AML-193 (cell line): ENCODE results near the gene C4orf17.

Experiments
- DNase-seq, 2 experiments: peaks; one replicate each; lab custom pipeline; 2025; lab: John Stamatoyannopoulos, UW

The C4orf17 gene

DNA sequence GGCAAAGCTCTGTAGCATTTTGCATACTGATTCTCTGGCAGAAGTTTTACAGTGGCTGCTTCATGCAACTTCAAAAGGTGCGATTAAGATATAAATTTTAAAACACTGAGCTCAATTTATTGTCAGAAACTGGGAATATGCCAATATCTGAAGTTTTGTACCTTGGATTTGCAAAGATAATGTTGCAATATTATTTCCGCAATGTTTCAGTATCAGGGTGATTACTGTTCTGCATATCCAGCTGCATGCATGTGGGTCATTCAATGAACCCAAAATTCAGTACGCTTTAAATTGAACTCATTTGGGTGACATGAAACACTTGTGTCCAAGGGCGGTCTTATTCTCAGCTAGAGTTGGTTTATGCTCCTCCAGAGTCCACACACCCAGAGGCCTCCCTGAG, 26.9 kb downstream of the C4orf17 start:
- no peak for DNase-seq

DNA sequence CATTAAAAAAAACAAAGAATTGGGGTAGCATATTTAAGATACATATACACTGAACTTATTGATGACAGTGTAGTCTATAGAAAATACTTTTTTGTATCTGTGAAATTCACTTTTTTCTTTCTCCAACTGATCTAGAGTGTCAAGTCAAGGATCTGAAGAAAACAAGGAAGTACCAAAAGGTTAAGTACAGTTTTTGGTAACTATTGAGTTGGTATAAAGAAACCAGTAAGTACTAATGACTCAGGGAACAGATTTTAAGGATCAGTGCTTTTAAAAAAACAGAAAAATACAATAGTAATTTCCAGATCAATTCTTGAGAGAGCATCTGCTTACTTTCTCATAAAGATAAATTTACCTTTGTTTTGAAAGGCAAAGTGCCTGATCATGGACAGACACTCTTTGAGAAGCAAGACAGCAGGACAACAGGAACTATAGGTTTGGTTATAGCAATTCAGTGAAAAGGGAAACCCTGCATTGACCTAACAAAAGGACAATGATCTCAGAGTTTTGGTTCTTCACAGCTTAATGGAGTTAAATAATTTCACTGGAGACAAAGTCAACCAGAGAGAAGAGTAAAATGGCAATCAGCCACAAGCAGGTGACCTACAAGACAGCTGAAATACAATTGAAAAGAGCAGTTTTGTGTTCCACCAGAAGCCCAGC, 29.6 kb downstream of the C4orf17 start:
- no peak for DNase-seq

DNA sequence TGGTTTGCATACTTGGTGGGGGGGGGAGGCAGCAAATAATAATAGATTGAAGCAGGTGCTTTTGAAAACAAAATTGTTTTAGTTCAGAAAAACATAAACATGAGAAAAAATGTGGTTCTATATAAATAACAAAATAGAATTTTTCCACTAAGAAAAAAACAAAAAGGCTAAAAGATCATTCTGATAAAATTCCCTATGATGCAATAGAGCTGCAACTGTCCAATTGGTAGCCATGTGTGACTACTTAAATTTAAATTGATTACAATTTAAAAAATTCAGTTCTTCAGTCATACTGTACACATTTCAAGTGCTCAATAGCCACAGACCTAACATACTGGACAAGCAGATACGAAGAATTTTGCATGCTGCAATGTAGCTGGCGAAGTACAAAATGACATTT, 42.1 kb downstream of the C4orf17 start:
- no peak for DNase-seq

DNA sequence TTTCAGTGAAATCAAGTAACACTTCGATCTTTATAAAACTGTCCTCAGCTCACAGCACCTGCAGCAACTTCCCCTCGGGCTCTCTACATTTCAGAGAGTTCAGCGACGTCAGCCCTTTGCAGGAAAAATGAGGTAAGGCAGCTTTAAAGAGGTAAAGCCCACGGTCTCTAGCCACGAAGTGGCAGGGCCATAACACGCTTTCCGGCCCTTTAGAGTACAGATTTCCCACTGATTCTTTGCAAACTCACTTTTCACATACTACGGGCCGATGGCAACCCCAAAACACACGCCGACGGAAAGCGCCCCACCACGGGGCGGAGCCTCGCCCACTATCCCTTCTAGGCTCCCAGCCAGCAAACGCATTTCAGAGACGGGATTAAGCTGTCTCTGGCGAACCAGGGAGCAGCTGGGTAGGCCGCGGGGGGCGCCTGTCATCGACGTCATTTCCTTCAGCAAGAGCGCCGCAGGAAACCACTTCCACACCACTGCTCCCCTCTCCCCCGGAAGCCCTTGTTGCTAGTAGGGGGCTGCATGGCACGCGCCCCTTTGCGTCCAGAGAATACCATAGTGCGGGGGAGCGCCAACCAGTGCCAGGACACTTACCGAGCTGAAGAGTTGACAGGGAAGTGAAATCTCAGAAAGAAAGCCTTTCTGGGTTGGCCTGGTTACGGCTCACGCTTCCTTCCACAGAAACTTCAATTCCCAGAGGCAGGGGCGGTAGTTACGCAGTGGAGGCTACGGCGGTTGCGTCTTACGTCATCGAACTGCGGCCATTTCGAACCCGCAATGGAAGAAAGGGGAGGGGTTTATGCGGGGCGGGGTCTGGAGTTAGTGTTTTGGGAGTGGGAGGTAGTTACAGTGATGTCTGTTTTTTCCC, 52.7 kb downstream of the C4orf17 start, which contains the start of gene TRMT10A:
TRMT10A (minus strand) TSS at position 730 of the 877 bp plus-strand sequence. CDS start 4,701 bp downstream, outside the sequence.
- DNase-seq: peak; percentile 94

DNA sequence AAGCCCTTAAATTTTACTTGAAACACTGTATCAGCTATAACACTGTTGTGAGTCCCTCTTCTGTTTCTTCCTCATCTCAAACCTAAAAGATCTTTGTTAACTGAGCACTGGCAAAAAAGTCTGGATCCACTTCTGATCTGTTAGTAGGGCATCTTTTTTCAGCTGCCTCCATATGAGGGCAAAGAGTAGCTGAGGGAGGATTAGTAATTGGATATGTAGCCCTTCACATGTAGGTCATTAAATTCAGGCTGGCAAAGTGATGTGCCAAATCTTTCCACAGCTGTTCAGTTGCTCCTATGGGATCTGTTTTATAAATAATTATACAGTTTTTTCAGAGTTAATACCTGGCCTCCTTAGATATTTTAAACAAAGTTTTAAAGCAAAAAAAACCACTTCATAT, 54.1 kb downstream of the C4orf17 start:
- DNase-seq: no peak

DNA sequence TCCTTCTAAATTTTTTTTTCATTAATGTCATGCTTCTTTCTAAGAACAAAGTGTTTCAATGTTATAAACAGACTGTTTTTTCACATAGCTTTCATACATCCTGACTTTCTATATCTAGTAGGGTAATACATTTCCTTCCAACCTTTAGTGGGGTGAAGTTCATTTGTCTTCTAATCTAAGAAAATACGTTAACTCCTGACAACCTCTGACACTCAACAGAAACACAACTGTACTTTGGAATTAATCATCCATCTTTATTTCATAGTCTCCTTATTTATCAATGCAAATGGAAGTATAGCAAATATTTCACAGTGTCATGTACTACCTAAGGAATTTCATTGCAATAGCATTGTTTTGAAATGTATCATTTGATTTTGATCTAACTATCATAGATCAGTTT, 61.1 kb downstream of the C4orf17 start:
- DNase-seq: no peak

DNA sequence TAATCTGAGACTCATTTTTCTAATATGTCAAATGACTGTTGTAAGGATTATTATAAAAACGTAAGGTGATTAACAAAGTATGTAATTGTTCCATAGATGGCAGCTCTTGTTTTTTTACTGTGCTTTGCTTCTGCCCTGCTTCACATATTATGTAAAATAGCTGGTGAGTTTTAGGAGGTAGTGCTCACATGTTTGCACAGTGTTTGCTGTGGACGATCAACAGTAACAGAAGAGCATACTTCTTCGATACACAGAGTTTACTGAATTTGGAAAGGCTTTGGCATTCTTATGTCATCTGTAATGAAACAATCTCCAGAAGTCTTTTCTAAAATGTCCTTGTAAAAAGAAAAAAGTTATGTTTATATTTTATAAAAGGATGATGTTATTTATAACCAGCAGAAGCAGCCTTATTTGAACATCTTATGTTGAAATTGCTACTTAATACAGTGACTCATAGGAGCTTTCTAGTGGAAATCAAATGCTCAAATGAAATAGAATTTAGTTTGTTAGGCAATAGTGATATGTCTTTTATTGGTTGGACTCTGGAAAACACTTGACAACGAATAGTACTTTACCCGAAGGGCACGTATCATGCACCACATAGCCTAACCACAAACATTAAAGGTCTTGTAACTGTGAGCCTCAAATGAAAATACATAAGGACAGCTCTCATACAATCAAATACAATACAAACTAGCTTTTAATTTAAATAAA, 61.9 kb downstream of the C4orf17 start:
- no peak for DNase-seq

DNA sequence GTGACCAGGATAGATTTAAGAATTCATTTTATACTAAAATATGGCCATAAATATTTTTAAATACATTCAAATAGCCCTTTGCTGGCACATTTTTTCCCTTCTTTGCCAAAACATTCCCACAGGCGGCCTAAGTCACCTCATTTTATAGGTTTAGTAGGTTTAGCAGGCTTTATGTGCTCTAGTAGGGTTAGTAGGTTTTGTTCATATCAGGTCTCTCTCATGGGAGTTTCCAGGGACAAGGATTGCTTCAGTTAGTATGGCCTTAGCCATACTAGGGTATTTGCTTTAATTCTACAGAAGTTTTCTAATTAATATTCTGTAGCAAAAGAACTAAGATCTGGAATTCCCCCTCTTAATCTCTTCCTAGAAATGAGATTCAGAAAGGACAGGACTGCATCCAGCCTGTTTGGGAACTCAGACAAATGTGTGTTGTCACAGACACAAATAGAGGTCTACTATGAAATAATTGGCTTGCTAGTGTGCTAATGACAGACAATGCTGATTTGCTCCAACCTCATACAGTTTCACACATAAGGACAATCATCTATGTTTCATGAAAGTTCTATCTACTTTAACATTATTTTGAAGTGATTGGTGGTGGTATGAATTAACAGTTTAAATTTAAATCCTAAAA, 63.0 kb downstream of the C4orf17 start:
- DNase-seq: no peak

DNA sequence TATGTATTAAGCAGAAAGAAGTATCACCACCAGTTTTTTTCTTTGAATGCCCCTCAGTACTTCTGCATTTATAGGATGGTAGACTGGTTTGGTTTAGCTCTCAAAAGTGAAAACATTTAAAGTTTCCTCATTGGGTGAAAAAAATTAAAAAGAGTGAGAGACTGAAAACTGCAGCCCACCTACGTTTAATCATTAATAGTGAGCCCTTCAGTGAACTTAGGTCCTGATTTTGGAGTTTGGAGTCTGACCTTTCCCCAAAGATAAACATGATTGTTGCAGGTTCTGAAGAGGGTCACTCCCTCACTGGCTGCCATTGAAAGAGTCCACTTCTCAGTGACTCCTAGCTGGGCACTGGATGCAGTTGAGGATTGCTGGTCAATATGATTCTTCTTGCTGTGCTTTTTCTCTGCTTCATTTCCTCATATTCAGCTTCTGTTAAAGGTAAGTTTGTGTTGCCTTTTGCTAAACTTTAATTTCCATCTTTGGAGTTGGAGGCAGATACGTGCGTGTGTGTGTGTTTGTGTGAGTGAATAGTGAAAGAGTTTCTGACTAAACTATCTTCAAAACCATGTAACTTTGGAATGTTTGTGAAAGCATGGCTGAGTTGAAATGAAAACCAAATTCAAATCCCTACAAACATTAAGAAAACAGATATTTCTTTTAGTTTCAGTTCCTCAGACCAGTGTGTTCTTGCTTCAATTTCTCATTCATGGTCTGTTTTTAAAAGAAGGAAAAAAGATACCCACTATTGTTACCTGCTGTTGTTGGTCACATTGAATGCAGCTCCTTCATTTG, 63.9 kb downstream of the C4orf17 start, which contains the start of gene MTTP:
MTTP (plus strand) TSS at position 295 of the 795 bp plus-strand sequence; CDS start at position 381, 86 bp downstream.
- no peak for DNase-seq

DNA sequence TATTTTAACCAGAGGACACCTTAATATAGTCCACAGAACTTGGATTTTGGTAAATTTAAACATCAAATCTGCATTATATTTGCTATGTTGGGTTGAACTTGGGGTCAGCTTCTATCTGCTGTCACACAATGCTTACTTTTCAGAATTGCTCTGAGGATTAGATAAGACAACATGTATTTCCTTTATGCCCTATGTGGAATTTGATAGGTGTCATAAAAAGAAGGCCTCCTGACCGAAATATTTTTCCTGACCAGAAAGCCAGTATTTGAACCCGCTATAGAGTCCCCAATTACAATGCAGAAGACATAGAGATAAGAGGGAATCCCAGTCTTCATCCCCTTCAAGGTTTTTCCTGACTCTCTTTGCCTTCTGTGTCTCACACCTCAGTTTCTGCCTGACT, 67.9 kb downstream of the C4orf17 start:
- DNase-seq: no peak

DNA sequence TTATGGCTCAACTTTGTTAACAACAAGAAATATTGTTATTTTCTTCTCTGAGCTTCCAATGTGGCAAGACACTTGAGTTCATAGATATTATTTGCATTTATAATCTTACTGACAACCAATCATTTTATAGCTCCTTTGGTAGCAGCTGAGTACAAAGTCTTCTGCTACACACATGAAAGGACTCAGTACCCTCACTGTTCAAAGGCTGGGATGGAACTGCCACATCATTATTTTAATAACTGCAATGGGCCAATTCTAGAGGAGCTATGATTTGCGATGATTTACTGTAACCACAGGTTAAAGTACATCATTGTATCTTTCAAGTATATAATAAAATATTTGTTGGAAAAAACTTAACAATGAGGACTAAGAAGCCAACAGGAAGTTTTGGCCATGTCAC, 74.7 kb downstream of the C4orf17 start:
- no peak for DNase-seq

DNA sequence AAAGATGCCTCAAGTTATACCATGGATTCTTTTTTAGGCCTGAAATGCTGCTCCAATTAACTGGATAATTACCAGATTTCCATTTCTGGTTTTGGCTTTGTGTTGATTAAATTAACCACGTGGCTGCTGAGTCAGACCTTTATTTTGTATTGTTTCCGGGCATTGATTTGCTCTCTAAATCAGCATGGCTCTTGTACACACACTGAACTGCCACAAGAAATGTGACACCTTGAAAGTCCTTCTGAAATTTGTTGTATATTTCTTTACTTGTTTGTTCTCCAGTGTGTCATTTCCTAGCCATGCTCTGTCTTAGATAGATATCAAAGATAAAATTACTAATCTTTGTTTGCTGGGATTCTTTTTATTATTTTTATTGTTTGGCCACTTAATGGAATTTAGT, 75.5 kb downstream of the C4orf17 start:
- DNase-seq: no peak

DNA sequence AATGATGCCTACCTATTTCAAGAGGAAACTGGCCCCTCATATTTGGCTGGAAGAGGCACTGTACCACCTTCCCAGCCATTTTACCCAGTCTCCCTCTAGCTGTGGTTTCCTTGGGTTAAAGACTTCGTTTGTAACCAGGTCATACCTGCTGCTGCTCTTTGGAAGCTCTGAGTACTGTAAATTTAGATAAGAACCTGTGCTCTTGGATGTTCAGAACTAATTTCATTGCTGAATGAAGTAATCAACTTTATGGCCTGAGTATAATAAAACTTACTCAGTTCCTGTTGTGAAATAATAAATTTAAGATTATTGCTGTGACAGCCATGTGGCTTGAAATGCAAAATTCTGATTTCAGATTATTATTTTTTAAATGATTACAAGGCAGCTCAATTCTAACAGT, 76.0 kb downstream of the C4orf17 start:
- no peak for DNase-seq

DNA sequence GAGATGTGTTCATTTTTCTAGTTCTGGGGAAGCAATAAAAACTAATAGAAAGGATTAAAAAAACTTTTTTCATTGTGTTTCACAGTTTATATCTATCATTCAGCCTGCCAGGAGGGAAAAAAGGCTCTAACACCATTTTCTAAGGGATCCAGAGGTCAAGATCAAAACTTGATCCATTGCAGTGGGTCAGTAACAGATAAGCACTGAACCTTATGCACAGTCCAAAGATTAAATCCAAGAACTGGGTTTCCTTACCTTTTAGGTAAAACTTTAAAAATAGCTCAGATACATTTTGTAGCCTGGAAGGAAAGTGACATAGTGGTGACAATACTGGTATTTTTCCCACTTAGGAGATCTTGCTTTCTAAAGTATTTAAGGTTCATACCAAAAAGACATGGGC, 76.5 kb downstream of the C4orf17 start:
- DNase-seq: no peak

DNA sequence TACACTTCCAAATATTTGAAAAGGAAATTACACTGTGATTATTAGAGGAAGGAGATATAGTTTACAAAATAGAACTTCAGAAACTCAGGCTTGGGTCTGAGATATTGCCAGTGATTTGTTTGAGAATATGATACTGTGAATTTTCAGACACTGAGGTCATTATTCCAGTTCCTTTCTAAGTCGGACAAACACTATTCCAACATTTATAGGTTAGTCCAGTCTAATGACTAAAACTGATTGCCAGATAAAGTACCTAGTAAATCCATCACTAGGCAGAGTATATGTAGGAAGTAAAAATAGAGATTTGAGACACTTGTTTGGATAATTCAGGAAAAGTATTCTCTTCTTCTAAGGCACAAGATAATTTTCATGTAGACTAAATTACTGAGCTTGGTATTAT, 77.0 kb downstream of the C4orf17 start:
- no peak for DNase-seq

DNA sequence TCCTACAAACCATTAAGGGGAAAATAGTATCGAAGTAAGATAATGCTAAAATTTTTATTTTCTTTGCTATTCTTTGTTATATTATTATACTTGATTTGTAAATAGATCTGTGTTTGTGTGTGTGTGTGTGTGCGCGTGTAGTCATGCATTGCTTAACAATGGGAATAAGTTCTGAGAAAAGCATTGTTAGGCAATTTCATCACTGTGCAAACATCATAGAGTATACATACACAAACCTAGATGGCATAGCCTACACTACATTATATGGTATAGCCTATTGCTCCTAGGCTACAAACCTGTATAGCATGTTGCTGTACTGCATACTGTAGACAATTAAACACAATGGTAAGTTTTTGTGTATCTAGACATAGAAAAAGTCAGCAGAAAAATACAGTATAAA, 80.9 kb downstream of the C4orf17 start:
- DNase-seq: no peak
